Measurements from ENCODE around the gene NEO1. TPM values are rescaled to one million over a fixed set of nuclear protein-coding genes. Genes with fewer than 3 reads are reported as not detected.

Gene NEO1
- total RNA-seq, 4 donors from 2014 or later, result 74.0 to 117 (median 107) TPM

DNA sequence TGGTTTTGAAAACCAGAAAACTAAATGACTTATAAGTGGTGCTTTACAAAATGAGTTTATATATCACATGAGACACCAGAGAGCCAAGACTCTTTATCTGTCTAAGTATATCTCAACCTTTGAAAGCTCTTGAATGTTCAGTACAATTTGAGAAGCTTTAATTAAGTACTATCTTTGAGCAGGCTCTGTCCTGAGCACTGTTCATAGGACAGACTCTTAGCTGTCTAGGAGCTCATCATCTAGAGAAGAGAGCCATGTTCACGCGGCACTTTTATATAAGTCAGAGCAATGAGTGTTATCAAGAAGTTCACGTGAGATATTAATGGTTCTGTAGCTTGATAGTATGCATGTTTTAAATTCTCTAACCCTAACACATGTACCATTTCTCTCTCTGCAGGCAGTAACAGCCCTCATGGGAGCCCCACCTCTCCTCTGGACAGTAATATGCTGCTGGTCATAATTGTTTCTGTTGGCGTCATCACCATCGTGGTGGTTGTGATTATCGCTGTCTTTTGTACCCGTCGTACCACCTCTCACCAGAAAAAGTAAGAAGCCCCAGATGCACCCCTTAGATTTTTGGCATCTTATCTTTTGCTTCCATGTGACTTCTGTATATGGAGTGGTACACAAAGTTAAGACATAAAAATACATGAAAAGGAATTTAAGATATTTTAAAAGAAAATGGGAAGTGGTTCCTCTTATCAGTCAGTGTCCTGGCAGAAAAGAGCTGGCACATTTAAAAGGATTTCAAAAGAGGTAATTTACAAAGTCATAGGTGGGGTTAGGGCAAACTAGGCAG, 230.5 kb downstream of the NEO1 start:
- Histone ChIP-seq H3K36me3 (peaks cover 80% of the 10 kb centered on the region), H3K4me1 (no peaks in the 10 kb centered on the region), H3K27ac (no peak overlapping the region), H3K9me3 (no peaks in the 10 kb centered on the region), H3K4me3 (no peak overlapping the region), H3K27me3 (no peaks in the 10 kb centered on the region)
- 94% methylated on average over 8 of the region's 8 CpGs for WGBS
- TF ChIP-seq POLR2AphosphoS5 (IDR thresholded peaks at IDR 0.05), result no peak
- no peak for TF ChIP-seq POLR2A (IDR thresholded peaks at IDR 0.05)
- no peak for TF ChIP-seq EP300 (IDR thresholded peaks at IDR 0.05)
- TF ChIP-seq, protein P1, sequence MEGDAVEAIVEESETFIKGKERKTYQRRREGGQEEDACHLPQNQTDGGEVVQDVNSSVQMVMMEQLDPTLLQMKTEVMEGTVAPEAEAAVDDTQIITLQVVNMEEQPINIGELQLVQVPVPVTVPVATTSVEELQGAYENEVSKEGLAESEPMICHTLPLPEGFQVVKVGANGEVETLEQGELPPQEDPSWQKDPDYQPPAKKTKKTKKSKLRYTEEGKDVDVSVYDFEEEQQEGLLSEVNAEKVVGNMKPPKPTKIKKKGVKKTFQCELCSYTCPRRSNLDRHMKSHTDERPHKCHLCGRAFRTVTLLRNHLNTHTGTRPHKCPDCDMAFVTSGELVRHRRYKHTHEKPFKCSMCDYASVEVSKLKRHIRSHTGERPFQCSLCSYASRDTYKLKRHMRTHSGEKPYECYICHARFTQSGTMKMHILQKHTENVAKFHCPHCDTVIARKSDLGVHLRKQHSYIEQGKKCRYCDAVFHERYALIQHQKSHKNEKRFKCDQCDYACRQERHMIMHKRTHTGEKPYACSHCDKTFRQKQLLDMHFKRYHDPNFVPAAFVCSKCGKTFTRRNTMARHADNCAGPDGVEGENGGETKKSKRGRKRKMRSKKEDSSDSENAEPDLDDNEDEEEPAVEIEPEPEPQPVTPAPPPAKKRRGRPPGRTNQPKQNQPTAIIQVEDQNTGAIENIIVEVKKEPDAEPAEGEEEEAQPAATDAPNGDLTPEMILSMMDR (IDR thresholded peaks at IDR 0.05), result no peak
- no peak for DNase-seq (ENCODE audit: low spot score in 2 of 2)

DNA sequence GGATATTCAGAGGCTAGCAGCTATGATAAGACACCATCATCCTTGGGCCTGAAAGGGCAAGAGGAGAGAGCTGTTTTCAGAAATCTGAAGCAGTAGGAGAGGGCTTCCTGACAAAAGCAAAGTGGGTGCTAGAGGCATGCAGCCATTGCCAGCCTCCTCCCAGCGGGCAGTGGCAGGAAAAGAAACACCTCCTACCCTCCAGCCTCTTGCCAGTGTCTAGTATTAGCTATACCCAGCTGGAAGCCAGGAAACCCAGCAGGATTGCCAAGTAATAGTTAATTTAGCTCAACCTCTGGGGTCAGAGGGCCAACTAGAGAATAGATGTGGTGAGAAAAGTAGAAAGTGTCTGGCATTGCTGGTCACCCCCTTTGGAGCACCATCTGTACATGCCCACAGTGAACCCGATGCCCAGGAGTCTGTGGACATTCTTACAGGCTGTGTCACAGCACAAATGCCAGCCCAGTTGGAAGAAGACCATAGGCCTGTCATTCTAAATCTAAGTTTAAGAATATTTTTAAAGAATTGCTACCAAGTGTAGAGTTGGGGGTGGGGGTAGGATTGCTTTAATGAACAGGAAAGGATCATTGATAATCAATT, 231.2 kb downstream of the NEO1 start:
- 82% methylated on average over 2 of the region's 2 CpGs for WGBS
- Histone ChIP-seq H3K36me3 (peaks cover 83% of the 10 kb centered on the region), H3K4me3 (no peak overlapping the region), H3K27me3 (no peaks in the 10 kb centered on the region), H3K9me3 (no peaks in the 10 kb centered on the region), H3K4me1 (no peaks in the 10 kb centered on the region), H3K27ac (no peak overlapping the region)
- no peak for TF ChIP-seq POLR2AphosphoS5 (IDR thresholded peaks at IDR 0.05)
- TF ChIP-seq, protein P1 (IDR thresholded peaks at IDR 0.05), result no peak
- TF ChIP-seq POLR2A (IDR thresholded peaks at IDR 0.05), result no peak
- TF ChIP-seq EP300 (IDR thresholded peaks at IDR 0.05), result no peak
- no peak for DNase-seq (ENCODE audit: low spot score in 2 of 2)

DNA sequence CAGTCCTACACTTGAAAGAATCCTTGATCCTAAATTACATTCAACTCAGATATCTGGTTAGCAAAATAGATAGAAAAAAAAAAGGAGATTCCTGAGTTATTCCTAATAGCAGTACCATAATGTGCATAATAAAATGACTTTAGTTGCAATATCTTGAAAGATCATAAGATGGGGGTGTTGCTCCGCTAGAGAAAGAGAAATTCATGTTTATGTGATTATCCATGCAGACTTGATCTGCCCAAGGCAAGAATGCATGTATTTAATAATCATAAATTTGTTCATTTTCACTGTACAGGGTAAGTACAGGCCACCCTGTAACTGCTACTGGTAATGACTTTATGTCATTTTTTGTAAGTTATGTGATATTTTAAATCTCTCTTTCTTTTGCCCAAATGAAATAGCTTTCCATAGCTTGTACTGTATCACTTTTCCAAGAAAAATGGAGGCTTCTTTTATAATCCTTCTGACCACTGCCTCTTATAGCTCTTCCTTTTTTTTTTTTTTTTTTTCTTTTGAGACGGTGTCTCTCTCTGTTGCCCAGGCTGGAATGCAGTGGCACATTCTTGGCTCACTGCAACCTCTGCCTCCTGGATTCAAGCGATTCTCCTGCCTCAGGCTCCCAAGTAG, 231.9 kb downstream of the NEO1 start:
- DNase-seq (ENCODE audit: low spot score in 2 of 2), result no peak
- TF ChIP-seq POLR2AphosphoS5 (IDR thresholded peaks at IDR 0.05) (no peak), POLR2A (IDR thresholded peaks at IDR 0.05) (no peak), EP300 (IDR thresholded peaks at IDR 0.05) (no peak)
- TF ChIP-seq, protein P1 (IDR thresholded peaks at IDR 0.05), result no peak
- no peak overlapping the region for H3K27ac ChIP-seq
- no peaks in the 10 kb centered on the region for H3K9me3 ChIP-seq
- H3K36me3 ChIP-seq, result peaks cover 87% of the 10 kb centered on the region
- no peak overlapping the region for H3K4me3 ChIP-seq
- no peaks in the 10 kb centered on the region for H3K27me3 ChIP-seq
- H3K4me1 ChIP-seq, result no peaks in the 10 kb centered on the region
- WGBS, result 76% methylated on average over 3 of the region's 3 CpGs

DNA sequence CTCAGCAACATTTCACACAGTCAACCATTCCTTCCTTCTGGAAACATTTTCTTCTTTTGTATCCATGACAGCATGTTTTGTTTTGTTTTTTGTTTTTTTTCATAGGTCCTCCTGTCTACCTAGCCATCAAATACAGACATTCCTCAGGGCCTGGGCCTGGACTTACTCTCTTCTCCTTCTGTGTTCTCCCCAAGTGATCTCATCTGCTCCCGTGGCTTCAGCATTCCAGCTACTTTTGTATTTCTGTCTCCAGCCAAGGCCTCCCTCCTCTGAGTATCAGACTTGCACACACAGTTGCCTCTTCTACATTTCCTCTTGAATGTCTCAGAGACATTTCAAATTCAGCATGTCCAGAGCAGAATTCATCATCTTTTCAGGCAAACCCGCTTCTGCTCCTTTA, 234.0 kb downstream of the NEO1 start:
- 92% methylated on average over 2 of the region's 2 CpGs for WGBS
- H3K4me3 ChIP-seq, result no peak overlapping the region
- TF ChIP-seq, protein P1 (IDR thresholded peaks at IDR 0.05), result no peak
- no peaks in the 10 kb centered on the region for H3K27me3 ChIP-seq
- no peak overlapping the region for H3K27ac ChIP-seq
- H3K36me3 ChIP-seq, result peaks cover 78% of the 10 kb centered on the region
- no peak for DNase-seq (ENCODE audit: low spot score in 2 of 2)
- no peaks in the 10 kb centered on the region for H3K4me1 ChIP-seq
- no peaks in the 10 kb centered on the region for H3K9me3 ChIP-seq

DNA sequence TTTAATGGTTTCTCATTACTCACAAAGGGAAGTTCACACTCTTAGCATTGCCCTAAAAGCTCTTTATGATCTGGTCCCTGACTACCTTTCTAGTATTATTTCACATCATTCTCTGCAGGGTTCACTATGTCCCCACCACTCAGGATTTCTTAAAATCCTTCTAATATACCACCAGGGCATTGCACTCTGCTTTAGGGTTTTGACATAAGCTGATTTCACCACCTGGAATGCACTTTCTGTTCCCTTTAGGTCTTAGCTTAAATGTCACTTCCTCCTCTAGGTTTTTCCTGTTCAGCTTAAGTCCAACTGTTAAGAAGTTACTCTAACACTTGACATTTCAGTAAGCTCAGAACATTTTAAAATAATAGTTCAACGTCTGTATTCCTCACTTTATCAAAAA, 234.8 kb downstream of the NEO1 start:
- H3K36me3 ChIP-seq, result peaks cover 79% of the 10 kb centered on the region
- 71% methylated on average over 1 of the region's 1 CpG for WGBS

More for the DNA sequence above, 234.8 kb downstream of the NEO1 start:
- no peaks in the 10 kb centered on the region for H3K9me3 ChIP-seq
- H3K4me1 ChIP-seq, result no peaks in the 10 kb centered on the region
- no peak overlapping the region for H3K4me3 ChIP-seq
- no peak overlapping the region for H3K27ac ChIP-seq
- H3K27me3 ChIP-seq, result no peaks in the 10 kb centered on the region
- TF ChIP-seq, protein P1 (IDR thresholded peaks at IDR 0.05), result no peak
- TF ChIP-seq POLR2AphosphoS5 (IDR thresholded peaks at IDR 0.05) (no peak), EP300 (IDR thresholded peaks at IDR 0.05) (no peak), POLR2A (IDR thresholded peaks at IDR 0.05) (no peak)
- DNase-seq (ENCODE audit: low spot score in 2 of 2), result no peak
